GM18508 (cell line): Measurements from ENCODE around the gene CD81.
"Not testable (repeated sequence)": the region's sequence is repeated elsewhere in the genome, so short reads cannot be mapped to it uniquely, and the experiment has no call there.

Experiments
- ATAC-seq: cut with Tn5 transposase; IDR thresholded peaks from one replicate; pipeline ENCODE4 v1.9.1; 2021; ENCODE audit warnings: moderate number of reproducible peaks; ENCODE audit not compliant: insufficient read depth, unreplicated experiment

The CD81 gene, protein sequence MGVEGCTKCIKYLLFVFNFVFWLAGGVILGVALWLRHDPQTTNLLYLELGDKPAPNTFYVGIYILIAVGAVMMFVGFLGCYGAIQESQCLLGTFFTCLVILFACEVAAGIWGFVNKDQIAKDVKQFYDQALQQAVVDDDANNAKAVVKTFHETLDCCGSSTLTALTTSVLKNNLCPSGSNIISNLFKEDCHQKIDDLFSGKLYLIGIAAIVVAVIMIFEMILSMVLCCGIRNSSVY

DNA sequence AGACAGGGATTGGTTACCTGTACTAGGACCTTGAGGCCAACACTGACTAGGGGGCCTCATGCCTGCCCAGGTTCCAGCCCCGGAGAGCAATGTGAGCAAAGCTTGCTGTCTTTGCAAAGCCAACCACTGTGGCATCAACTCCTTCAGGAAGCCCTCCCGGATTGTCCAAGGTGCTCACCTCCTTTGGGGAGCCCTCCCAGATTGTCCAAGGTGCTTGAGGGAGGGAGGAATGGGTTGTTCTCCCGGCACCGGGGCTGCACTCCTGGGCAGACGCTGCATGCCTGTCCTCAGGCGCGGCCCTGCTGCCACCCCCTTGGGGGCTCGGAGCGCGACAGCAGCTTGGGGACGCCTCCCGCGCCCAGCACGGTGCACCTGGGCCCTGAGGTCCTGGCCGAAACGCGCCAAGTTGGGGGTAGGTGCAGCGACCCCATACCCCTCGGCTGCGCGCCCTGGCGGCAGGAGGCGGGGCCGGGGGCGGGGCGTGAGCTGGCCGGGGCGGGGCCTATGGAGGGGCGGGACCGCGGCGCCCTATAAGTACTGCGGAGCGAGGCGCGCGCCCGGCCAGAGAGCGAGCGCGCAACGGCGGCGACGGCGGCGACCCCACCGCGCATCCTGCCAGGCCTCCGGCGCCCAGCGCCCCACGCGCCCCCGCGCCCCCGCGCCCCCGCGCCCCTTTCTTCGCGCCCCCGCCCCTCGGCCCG, at the start of gene CD81:
CD81 (plus strand) TSS at position 560 of the 701 bp plus-strand sequence. CDS start 240 bp downstream, outside the sequence.
- no peak for ATAC-seq

DNA sequence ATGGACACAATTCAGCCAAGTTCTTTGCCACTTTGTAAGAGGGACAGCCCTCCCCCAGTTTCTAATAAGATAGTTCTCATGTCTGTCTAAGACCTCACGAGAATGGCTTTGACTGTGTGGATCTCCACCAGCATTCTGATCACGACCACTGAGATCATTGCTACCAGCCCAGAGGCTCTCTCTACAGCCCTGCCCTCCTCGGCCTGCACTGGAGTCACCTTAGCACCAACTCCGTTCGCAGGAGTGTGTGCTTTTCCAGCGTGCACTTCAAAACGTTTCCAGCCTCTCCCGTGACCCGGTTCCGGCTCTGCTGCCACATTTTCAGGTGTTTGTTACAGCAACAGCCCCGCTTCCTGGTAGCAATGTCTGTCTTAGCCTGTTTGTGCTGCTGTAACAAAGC, 49.1 kb upstream of the CD81 start:
- ATAC-seq: no peak

DNA sequence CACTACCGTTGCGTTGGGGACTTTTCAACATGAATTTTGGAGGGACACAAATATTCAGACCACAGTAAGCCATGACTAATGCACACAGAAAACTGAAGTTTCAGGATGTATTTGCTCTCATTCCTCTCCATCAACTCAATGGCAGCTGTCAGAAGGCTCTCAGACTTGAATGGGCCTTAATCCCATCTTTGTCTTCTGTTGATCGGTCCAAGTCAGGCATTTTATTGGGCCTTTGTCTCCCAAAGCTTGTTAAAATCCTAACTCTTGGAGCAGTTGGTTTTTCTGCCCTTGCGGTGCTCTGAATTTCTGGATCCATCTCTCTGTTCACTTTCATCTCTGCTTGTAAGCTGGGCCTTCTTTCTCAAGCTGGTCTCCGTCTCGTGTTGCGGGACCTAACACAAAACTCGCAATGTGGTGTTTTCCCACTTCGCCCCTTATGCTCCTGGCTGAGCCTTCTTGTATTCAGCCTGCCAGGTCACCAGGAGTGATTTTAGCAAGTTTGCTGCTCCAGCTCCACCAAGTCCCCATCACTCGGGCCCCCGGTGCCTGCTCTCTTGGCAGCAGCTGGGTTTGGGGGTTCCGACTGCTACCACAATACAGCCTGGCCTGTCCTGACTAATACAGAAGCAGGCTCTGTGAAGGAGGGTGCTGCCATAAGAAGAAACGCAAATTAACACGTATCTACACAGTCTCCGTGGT, 48.3 kb upstream of the CD81 start:
- ATAC-seq: no peak

DNA sequence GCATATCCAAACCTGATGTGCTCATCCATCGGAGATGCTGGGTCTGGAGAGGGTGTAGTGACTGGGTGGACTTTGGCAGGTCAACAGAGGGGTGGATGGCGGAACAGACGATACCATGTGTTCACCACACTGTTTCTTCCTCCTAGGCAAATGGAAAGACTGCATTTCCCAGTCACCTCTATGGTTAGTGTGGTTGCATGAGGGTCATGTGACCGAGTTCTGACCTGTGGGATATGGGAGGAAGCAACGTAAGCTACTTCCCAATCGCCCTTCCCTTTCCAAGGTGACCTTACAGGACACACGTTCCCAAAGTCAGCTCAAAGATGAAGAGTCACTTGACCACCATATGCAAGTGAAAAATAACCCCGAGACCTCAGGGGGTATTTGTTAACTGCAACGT, 47.6 kb upstream of the CD81 start:
- ATAC-seq: no peak

DNA sequence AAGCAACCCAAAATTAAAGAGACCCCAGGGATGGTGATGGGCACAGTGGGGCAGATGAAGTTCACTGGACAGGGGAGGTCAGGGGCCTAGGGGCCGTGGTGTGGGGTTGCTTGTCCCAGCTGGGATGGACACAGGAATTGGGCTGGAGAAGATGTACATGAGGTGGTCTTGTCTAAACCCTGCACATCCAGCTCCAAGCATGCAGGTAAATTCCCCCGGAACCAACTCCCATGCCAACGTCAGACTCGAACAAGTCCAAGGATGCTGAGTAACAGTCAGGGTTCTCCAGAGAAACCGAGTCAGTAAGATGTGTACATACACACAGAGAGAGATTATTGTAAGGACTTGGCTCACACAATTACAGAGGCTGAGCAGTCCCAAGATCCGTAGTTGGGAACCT, 46.4 kb upstream of the CD81 start:
- no peak for ATAC-seq

- no peak for ATAC-seq
Measured at GRCh38 chr11:2331404-2331803, 45.7 kb upstream of the CD81 start.

DNA sequence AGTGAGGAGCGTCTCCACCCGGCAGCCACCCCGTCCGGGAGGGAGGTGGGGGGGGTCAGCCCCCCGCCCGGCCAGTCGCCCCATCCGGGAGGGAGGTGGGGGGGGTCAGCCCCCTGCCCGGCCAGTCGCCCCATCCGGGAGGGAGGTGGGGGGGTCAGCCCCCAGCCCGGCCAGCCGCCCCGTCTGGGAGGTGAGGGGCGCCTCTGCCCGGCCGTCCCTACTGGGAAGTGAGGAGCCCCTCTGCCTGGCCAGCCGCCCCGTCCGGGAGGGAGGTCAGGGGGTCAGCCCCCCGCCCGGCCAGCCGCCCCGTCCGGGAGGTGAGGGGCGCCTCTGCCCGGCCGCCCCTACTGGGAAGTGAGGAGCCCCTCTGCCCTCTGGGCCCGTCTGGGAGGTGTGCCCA, 44.5 kb upstream of the CD81 start:
- not testable (repeated sequence) for ATAC-seq

DNA sequence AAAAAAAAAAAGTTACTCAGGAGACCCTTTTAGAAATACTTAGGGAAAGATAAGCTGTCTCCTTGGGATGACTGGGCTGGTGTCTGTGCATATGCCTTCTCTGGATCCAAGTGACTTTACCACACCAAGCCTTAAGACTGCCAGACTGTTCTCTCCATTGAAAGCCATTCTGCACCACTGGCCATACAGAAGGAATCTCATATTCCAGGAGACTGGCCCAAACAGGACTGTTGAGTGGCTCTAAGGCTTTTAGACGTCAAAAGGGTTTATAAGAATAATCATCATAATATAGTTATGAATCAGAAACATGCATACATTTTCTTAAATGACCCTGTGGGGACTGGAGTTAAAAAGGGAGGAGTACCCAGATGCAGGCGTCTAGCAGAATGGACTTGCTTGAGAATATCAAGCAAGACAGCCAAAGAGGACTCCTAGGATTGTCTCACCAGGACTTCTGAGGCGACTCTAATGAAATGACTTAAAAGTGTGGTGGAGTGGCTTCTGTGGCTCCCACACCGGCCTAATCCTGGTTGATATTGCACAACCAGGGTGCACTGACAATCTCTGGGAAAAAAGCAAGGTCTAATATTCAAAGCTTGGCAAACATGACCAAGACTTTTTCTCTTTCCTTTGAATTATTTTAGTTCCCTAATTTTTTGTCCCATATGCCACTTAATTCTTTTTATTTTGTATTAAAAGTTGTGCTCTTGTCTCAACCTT, 43.5 kb upstream of the CD81 start:
- not testable (repeated sequence) for ATAC-seq

DNA sequence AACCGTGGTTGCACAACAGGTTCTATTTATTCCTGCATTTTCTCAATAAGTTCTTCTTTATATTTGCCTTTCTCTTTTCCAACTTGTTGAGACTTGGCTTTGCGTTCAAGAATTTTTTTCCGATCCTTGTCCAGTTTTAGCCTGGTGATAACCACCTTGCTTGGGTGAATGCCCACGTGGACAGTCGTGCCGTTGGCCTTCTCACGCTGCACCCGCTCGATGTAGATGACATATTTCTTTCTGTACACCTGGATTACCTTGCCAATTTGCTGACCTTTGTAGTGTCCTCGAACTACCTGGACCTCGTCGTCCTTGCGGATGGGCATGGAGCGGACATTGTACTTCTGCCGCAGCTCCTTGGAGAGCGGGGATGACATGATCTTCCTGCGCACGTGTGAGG, 41.8 kb upstream of the CD81 start:
- ATAC-seq: not testable (repeated sequence)

GRCh38 chr11:2338760-2339159, 38.4 kb upstream of the CD81 start:
- ATAC-seq: not testable (repeated sequence)

GRCh38 chr11:2342557-2342956, 34.6 kb upstream of the CD81 start:
- no peak for ATAC-seq

- no peak for ATAC-seq
Measured at GRCh38 chr11:2342981-2343380, 34.1 kb upstream of the CD81 start.

- no peak for ATAC-seq
Measured at GRCh38 chr11:2343502-2343901, 33.6 kb upstream of the CD81 start.

GRCh38 chr11:2345050-2345449, 32.1 kb upstream of the CD81 start:
- ATAC-seq: no peak

GRCh38 chr11:2346014-2346413, 31.1 kb upstream of the CD81 start:
- ATAC-seq: no peak

DNA sequence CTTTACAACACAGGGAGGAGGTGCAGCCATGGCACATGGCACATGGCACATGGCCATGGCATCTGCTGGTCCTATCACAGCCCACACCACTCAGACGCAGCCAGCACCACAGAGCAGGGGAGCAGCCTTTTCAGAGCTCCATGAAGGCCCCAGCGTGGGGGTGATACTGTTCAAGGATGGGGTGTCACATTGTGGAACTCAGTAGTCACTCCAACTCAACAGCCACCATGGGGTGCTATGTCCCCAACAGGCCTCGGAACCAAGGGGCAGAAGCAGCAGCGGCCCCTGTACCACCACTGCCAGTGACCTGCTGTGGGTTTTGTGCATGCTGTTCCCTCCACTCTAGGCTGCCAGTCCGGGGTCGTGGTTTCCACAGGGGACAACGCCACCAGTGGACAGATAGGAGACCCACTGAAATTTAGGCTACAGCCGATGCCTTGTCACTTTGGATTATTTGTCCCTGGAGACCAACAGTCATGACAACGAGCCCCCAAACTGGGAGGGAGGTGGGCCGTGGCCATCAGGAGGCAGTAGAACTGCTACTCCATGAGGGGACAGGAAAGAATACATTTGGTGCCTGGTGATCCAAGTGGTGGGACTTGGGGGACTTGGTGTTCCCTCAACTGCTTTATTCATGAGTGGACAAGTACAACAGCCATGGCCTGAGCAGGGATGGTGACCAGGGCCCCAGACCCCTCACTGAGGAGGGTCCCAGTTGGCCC, 30.4 kb upstream of the CD81 start:
- ATAC-seq: no peak

- no peak for ATAC-seq
Measured at GRCh38 chr11:2347308-2347830, 29.7 kb upstream of the CD81 start.

DNA sequence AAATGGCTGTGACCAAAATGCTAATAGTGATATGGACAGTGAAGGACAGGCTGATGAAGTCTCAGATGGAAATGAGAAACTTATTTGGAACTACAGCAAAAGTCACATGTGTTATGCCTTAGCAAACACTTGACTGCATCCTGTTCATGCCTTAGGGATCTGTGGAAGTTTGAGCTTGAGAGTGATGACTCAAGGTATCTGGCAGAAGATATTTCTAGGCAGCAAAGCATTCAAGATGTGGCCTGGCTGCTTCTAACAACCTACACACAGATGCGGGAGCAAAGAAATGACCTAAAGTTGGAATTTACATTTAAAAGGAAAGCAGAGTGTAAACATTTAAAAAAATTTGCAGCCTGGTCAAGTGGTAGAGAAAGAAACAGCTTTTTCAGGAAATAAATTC, 28.1 kb upstream of the CD81 start:
- ATAC-seq: no peak

GRCh38 chr11:2351701-2352100, 25.4 kb upstream of the CD81 start:
- ATAC-seq: no peak

GRCh38 chr11:2352420-2352819, 24.7 kb upstream of the CD81 start:
- ATAC-seq: no peak
